ENCODE measurements around the gene ZFYVE9.

Gene ZFYVE9

GRCh38 chr1:52334906-52335528, 193.1 kb downstream of the ZFYVE9 start:
- Histone ChIP-seq H3K27me3 (no peaks in the 10 kb centered on the region), H3K9me3 (no peaks in the 10 kb centered on the region), H3K4me3 (ENCODE audit: low read depth in 1 of 2, low read length in 1 of 2) (no peak overlapping the region), H3K36me3 (no peaks in the 10 kb centered on the region), H3K27ac (no peak overlapping the region), H3K4me1 (ENCODE audit: control insufficient read depth in 1 of 2, insufficient read depth in 1 of 2, low read depth in 1 of 2, low read length in 1 of 2) (no peaks in the 10 kb centered on the region)
- no peak for TF ChIP-seq CTCF (IDR thresholded peaks at IDR 0.05)

- H3K27ac ChIP-seq, result no peak overlapping the region
- no peaks in the 10 kb centered on the region for H3K4me1 ChIP-seq (ENCODE audit: control insufficient read depth in 1 of 2, insufficient read depth in 1 of 2, low read depth in 1 of 2, low read length in 1 of 2)
- no peaks in the 10 kb centered on the region for H3K27me3 ChIP-seq
- no peak overlapping the region for H3K4me3 ChIP-seq (ENCODE audit: low read depth in 1 of 2, low read length in 1 of 2)
- no peaks in the 10 kb centered on the region for H3K9me3 ChIP-seq
- no peak for TF ChIP-seq CTCF (IDR thresholded peaks at IDR 0.05)
- H3K36me3 ChIP-seq, result no peaks in the 10 kb centered on the region
Observed at GRCh38 chr1:52337439-52337838, 195.6 kb downstream of the ZFYVE9 start.

GRCh38 chr1:52341655-52342260, 199.9 kb downstream of the ZFYVE9 start:
- no peaks in the 10 kb centered on the region for H3K27me3 ChIP-seq
- H3K4me3 ChIP-seq (ENCODE audit: low read depth in 1 of 2, low read length in 1 of 2), result no peak overlapping the region
- H3K9me3 ChIP-seq, result no peaks in the 10 kb centered on the region
- no peaks in the 10 kb centered on the region for H3K4me1 ChIP-seq (ENCODE audit: control insufficient read depth in 1 of 2, insufficient read depth in 1 of 2, low read depth in 1 of 2, low read length in 1 of 2)
- TF ChIP-seq CTCF (IDR thresholded peaks at IDR 0.05), result no peak
- no peak overlapping the region for H3K27ac ChIP-seq
- H3K36me3 ChIP-seq, result no peaks in the 10 kb centered on the region

- Histone ChIP-seq H3K27ac (no peak overlapping the region), H3K9me3 (no peaks in the 10 kb centered on the region), H3K27me3 (no peaks in the 10 kb centered on the region), H3K4me3 (ENCODE audit: low read depth in 1 of 2, low read length in 1 of 2) (no peak overlapping the region), H3K36me3 (no peaks in the 10 kb centered on the region), H3K4me1 (ENCODE audit: control insufficient read depth in 1 of 2, insufficient read depth in 1 of 2, low read depth in 1 of 2, low read length in 1 of 2) (no peaks in the 10 kb centered on the region)
- TF ChIP-seq CTCF (IDR thresholded peaks at IDR 0.05), result no peak
Observed at GRCh38 chr1:52343979-52344378, 202.1 kb downstream of the ZFYVE9 start.

GRCh38 chr1:52345252-52345651, 203.4 kb downstream of the ZFYVE9 start:
- peaks cover 3% of the 10 kb centered on the region for H3K36me3 ChIP-seq
- no peak overlapping the region for H3K4me3 ChIP-seq (ENCODE audit: low read depth in 1 of 2, low read length in 1 of 2)

More at GRCh38 chr1:52345252-52345651, 203.4 kb downstream of the ZFYVE9 start:
- H3K4me1 ChIP-seq (ENCODE audit: control insufficient read depth in 1 of 2, insufficient read depth in 1 of 2, low read depth in 1 of 2, low read length in 1 of 2), result no peaks in the 10 kb centered on the region
- H3K27ac ChIP-seq, result no peak overlapping the region
- no peaks in the 10 kb centered on the region for H3K9me3 ChIP-seq
- no peaks in the 10 kb centered on the region for H3K27me3 ChIP-seq
- no peak for TF ChIP-seq CTCF (IDR thresholded peaks at IDR 0.05)
